H9 (cell line): ENCODE data around the gene SLC35F3. TPM values are rescaled to one million over a fixed set of nuclear protein-coding genes. Genes with fewer than 3 reads are reported as not detected.

ENCODE experiments used
- DNase-seq: peaks from one replicate; pipeline ENCODE4 v3.0.0-alpha.2; 2017
- H2AFZ ChIP-seq: one replicate; pipeline ENCODE4 v1.6.1; 2013; ENCODE audit warnings: mild to moderate bottlenecking, low read length, control low read depth, moderate library complexity
- H2AK5ac ChIP-seq: 2 replicates; pipeline ENCODE4 v1.6.1; 2013; ENCODE audit warnings: low read length, control low read depth, mixed read lengths; ENCODE audit not compliant: insufficient read length
- H2BK120ac ChIP-seq: one replicate; pipeline ENCODE4 v1.6.1; 2013; ENCODE audit warnings: low read depth, mild to moderate bottlenecking, low read length, control low read depth, inconsistent platforms; ENCODE audit not compliant: poor library complexity, severe bottlenecking
- H2BK12ac ChIP-seq: 2 replicates; pipeline ENCODE4 v1.6.1; 2013; ENCODE audit warnings: low read length, control low read depth, mixed read lengths, low read depth; ENCODE audit not compliant: insufficient read length
- H2BK15ac ChIP-seq: 2 replicates; pipeline ENCODE4 v1.6.1; 2013; ENCODE audit warnings: low read depth, low read length, control low read depth
- H2BK20ac ChIP-seq: one replicate; pipeline ENCODE4 v1.6.1; 2013; ENCODE audit warnings: low read depth, mild to moderate bottlenecking, low read length, control low read depth, inconsistent platforms; ENCODE audit not compliant: poor library complexity, severe bottlenecking
- H2BK5ac ChIP-seq: 2 replicates; pipeline ENCODE4 v1.6.1; 2013; ENCODE audit warnings: low read length, control low read depth, mixed read lengths; ENCODE audit not compliant: insufficient read length
- H3K14ac ChIP-seq: 2 replicates; pipeline ENCODE4 v1.6.1; 2013; ENCODE audit warnings: low read length, control low read depth; ENCODE audit not compliant: insufficient read depth
- H3K18ac ChIP-seq: 2 replicates; pipeline ENCODE4 v1.6.1; 2013; ENCODE audit warnings: low read depth, mild to moderate bottlenecking, mixed read lengths, low read length, control low read depth; ENCODE audit not compliant: insufficient read length
- H3K23ac ChIP-seq: 2 replicates; pipeline ENCODE4 v1.6.1; 2013; ENCODE audit warnings: low read length, control low read depth, mixed read lengths, low read depth; ENCODE audit not compliant: insufficient read length
- H3K23me2 ChIP-seq: 2 replicates; pipeline ENCODE4 v1.6.1; 2013; ENCODE audit warnings: low read depth, mild to moderate bottlenecking, mixed read lengths, low read length, control low read depth; ENCODE audit not compliant: insufficient read length, poor library complexity, severe bottlenecking
- H3K27ac ChIP-seq: 2 replicates; pipeline ENCODE4 v1.5.1; 2013; ENCODE audit warnings: low read length, control low read depth, mixed read lengths, low read depth; ENCODE audit not compliant: insufficient read length
- H3K27me3 ChIP-seq: 2 replicates; pipeline ENCODE4 v1.6.1; 2013; ENCODE audit warnings: low read length, control low read depth, inconsistent platforms; ENCODE audit not compliant: insufficient read depth
- H3K4ac ChIP-seq: 2 replicates; pipeline ENCODE4 v1.6.1; 2013; ENCODE audit warnings: low read depth, mild to moderate bottlenecking, control low read depth, inconsistent platforms, low read length, moderate library complexity
- H3K4me1 ChIP-seq: 2 replicates; pipeline ENCODE4 v1.6.1; 2013; ENCODE audit warnings: low read length, control low read depth, inconsistent platforms; ENCODE audit not compliant: insufficient read depth
- H3K4me2 ChIP-seq: 2 replicates; pipeline ENCODE4 v1.6.1; 2013; ENCODE audit warnings: low read length, control low read depth, mixed read lengths; ENCODE audit not compliant: insufficient read length, insufficient read depth
- H3K56ac ChIP-seq: 2 replicates; pipeline ENCODE4 v1.6.1; 2013; ENCODE audit warnings: low read depth, mild to moderate bottlenecking, mixed read lengths, low read length, control low read depth; ENCODE audit not compliant: insufficient read length
- H3K79me1 ChIP-seq: 2 replicates; pipeline ENCODE4 v1.6.1; 2013; ENCODE audit warnings: low read depth, mild to moderate bottlenecking, moderate library complexity, low read length, control low read depth, inconsistent platforms; ENCODE audit not compliant: insufficient read depth, poor library complexity, severe bottlenecking
- H3K79me2 ChIP-seq: 2 replicates; pipeline ENCODE4 v1.6.1; 2013; ENCODE audit warnings: low read length, control low read depth, inconsistent platforms; ENCODE audit not compliant: insufficient read depth
- H3K9ac ChIP-seq: 2 replicates; pipeline ENCODE4 v1.6.1; 2013; ENCODE audit warnings: low read length, control low read depth, mixed read lengths; ENCODE audit not compliant: insufficient read length; ENCODE audit errors: extremely low read depth
- H3K9me3 ChIP-seq: one replicate; pipeline ENCODE4 v1.6.1; 2013; ENCODE audit warnings: low read depth, low read length, inconsistent platforms; ENCODE audit not compliant: control insufficient read depth
- H3T11ph ChIP-seq: one replicate; pipeline ENCODE4 v1.6.1; 2013; ENCODE audit warnings: mild to moderate bottlenecking, low read length, control low read depth, inconsistent platforms
- H4K20me1 ChIP-seq: one replicate; pipeline ENCODE4 v1.6.1; 2013; ENCODE audit not compliant: control insufficient read depth, insufficient read length, insufficient read depth
- H4K5ac ChIP-seq: 2 replicates; pipeline ENCODE4 v1.6.1; 2013; ENCODE audit warnings: low read depth, mild to moderate bottlenecking, mixed read lengths, low read length, control low read depth; ENCODE audit not compliant: insufficient read length
- H4K8ac ChIP-seq: replicated peaks from 2 replicates; pipeline ENCODE4 v1.6.1; 2013; ENCODE audit warnings: low read length, control low read depth, mixed read lengths, low read depth; ENCODE audit not compliant: insufficient read length
- H4K91ac ChIP-seq: 2 replicates; pipeline ENCODE4 v1.6.1; 2013; ENCODE audit warnings: low read depth, mild to moderate bottlenecking, moderate library complexity, mixed read lengths, low read length, control low read depth; ENCODE audit not compliant: insufficient read length
- H3K27ac Mint-ChIP-seq, 3 experiments: 2 replicates in 2 of 3; 3 replicates in 1 of 3; pipeline ENCODE4 v1.8.0; 2020 to 2021; ENCODE audit warnings: mixed read lengths in 3 of 3, mild to moderate bottlenecking in 1 of 3, moderate library complexity in 1 of 3
- H3K27me3 Mint-ChIP-seq: 2 replicates; pipeline ENCODE4 v1.8.0; 2021; ENCODE audit warnings: low read depth, mild to moderate bottlenecking, moderate library complexity, mixed read lengths
- H3K36me3 Mint-ChIP-seq, 3 experiments: 2 replicates in 2 of 3; 3 replicates in 1 of 3; pipeline ENCODE4 v1.8.0; 2020 to 2021; ENCODE audit warnings: low read depth in 3 of 3, mixed read lengths in 3 of 3; ENCODE audit not compliant: insufficient read depth in 1 of 3
- H3K4me1 Mint-ChIP-seq, 2 experiments: 2 replicates each; pipeline ENCODE4 v1.8.0; 2020; ENCODE audit warnings: mixed read lengths in 2 of 2
- H3K4me3 Mint-ChIP-seq, 2 experiments: 2 replicates in 1 of 2; 3 replicates in 1 of 2; pipeline ENCODE4 v1.8.0; 2020 to 2021; ENCODE audit warnings: mild to moderate bottlenecking in 2 of 2, mixed read lengths in 2 of 2, moderate library complexity in 1 of 2
- H3K9me3 Mint-ChIP-seq, 2 experiments: 2 replicates in 1 of 2; 3 replicates in 1 of 2; pipeline ENCODE4 v1.8.0; 2020; ENCODE audit warnings: mild to moderate bottlenecking in 2 of 2, mixed read lengths in 2 of 2, moderate library complexity in 1 of 2
- CTCF ChIP-seq: fragments of 200-600 bp; sonication (generic); conservative IDR thresholded peaks from 3 replicates; pipeline ENCODE4 v1.8.0; 2021; ENCODE audit warnings: antibody characterized with exemption, mild to moderate bottlenecking
- total RNA-seq: library from RNA; stranded (reverse); gene quantifications from 2 replicates; pipeline ENCODE4 v1.2.1, GENCODE V29; 2021

The SLC35F3 gene
- total RNA-seq, 1 experiment from 2014 or later = 0.81 TPM

DNA sequence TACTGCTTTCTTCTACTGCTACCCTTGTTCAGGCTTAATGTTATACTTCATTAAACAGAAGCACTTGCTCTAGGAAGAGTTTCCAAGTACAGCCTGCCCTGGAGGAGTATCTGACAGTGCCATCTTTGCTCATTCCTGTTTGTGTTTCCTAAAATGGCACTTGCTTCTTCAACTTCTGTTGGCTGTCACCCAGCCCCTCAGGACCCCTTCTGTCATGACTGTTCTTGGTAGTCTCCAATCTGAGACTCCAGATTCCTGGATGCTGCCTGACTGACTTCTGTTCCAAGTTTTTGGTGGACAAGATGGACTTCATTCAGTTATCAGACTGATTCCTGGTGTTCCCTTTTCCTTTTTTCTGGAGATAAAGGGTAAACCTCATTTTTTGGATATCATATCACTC is 104.1 kb downstream of the SLC35F3 start:
- no peak overlapping the region for H3K27ac Mint-ChIP-seq
- H2BK20ac ChIP-seq = no peak overlapping the region
- H2BK15ac ChIP-seq = no peak overlapping the region
- no peak overlapping the region for H3K4me2 ChIP-seq
- no peak overlapping the region for H4K5ac ChIP-seq
- H3T11ph ChIP-seq = no peak overlapping the region
- no peaks in the 10 kb centered on the region for H3K23me2 ChIP-seq
- H3K4me1 Mint-ChIP-seq = peaks cover 16 to 22% of the 10 kb centered on the region in 2 experiments
- H3K9me3 ChIP-seq = no peaks in the 10 kb centered on the region
- H3K23ac ChIP-seq = no peak overlapping the region
- no peak overlapping the region for H3K4me3 Mint-ChIP-seq
- H4K20me1 ChIP-seq = no peaks in the 10 kb centered on the region
- H4K8ac ChIP-seq = no peak overlapping the region
- H2BK120ac ChIP-seq = no peak overlapping the region
- peaks cover 15% of the 10 kb centered on the region for H3K27me3 Mint-ChIP-seq
- H3K4ac ChIP-seq = no peak overlapping the region
- H3K56ac ChIP-seq = no peak overlapping the region
- H2AK5ac ChIP-seq = no peak overlapping the region
- H3K9ac ChIP-seq = no peak overlapping the region
- no peak overlapping the region for H2BK5ac ChIP-seq
- H3K79me2 ChIP-seq = no peaks in the 10 kb centered on the region
- no peak overlapping the region for H4K91ac ChIP-seq
- H3K18ac ChIP-seq = no peak overlapping the region
- no peak overlapping the region for H3K27ac ChIP-seq
- no peak overlapping the region for H2BK12ac ChIP-seq
- H3K14ac ChIP-seq = no peak overlapping the region
- DNase-seq = no peak
- H3K27me3 ChIP-seq = no peaks in the 10 kb centered on the region; the same call in 1 of the 2 replicates
- no peak overlapping the region for H2AFZ ChIP-seq
- H3K4me1 ChIP-seq = no peaks in the 10 kb centered on the region
- peaks cover 0 to 3% (median 0%) of the 10 kb centered on the region in 3 experiments; a peak in 2 of 7 replicates for H3K36me3 Mint-ChIP-seq
- peaks cover 0 to 3% of the 10 kb centered on the region in 2 experiments; a peak in 1 of 5 replicates for H3K9me3 Mint-ChIP-seq
- no peak for TF ChIP-seq CTCF
- no peaks in the 10 kb centered on the region for H3K79me1 ChIP-seq
